OCI-LY7 (cell line): ENCODE measurements around the gene SULF2. TPM values are rescaled to one million over a fixed set of nuclear protein-coding genes. Genes with fewer than 3 reads are reported as not detected.

Experiments used
- BruUV-seq: library from RNA; stranded (reverse); fragments of 400-500 nt; replicated peaks from 2 replicates; lab custom pipeline; 2021; lab: Mats Ljungman, UMichigan
- CTCF ChIA-PET: fragments of 300-600 bp; sonication (Branson Sonifier 250); formaldehyde crosslinking; loops from one replicate; lab custom pipeline; 2022; ENCODE audit warnings: antibody characterized with exemption; ENCODE audit not compliant: unreplicated experiment; lab: Charles Lee
- POLR2A ChIA-PET: fragments of 300-600 bp; sonication (Branson Sonifier 250); formaldehyde crosslinking; loops from one replicate; lab custom pipeline; 2022; ENCODE audit warnings: antibody characterized with exemption; lab: Charles Lee
- DNase-seq: peaks from one replicate; pipeline ENCODE4 v3.0.0-alpha.2; 2015; ENCODE audit warnings: low spot score
- H2AFZ ChIP-seq: fragments of 200-600 bp; sonication (generic), shearing (Covaris generic); 2 replicates; pipeline ENCODE4 v1.6.1; 2014; ENCODE audit warnings: mild to moderate bottlenecking, antibody characterized with exemption, low read length, moderate library complexity
- H3K27ac ChIP-seq: fragments of 200-600 bp; sonication (generic); 2 replicates; pipeline ENCODE4 v1.5.1; 2014; ENCODE audit warnings: mixed run types, low read depth, mild to moderate bottlenecking, moderate library complexity, low read length, inconsistent platforms; ENCODE audit not compliant: poor library complexity, severe bottlenecking
- H3K36me3 ChIP-seq: fragments of 200-600 bp; sonication (generic); 2 replicates; pipeline ENCODE4 v1.6.1; 2014; ENCODE audit warnings: mild to moderate bottlenecking, antibody characterized with exemption, low read length, moderate library complexity, mixed read lengths; ENCODE audit not compliant: insufficient read depth
- H3K4me1 ChIP-seq: fragments of 200-600 bp; sonication (generic); 2 replicates; pipeline ENCODE4 v1.5.1; 2014; ENCODE audit warnings: mild to moderate bottlenecking, low read length; ENCODE audit not compliant: insufficient read depth, poor library complexity, severe bottlenecking
- H3K4me2 ChIP-seq: fragments of 200-600 bp; sonication (generic); 2 replicates; pipeline ENCODE4 v1.6.1; 2014; ENCODE audit warnings: mild to moderate bottlenecking, low read length
- H3K4me3 ChIP-seq: fragments of 200-600 bp; sonication (generic); 2 replicates; pipeline ENCODE4 v1.5.1; 2014; ENCODE audit warnings: mild to moderate bottlenecking, low read depth, low read length; ENCODE audit not compliant: poor library complexity, severe bottlenecking
- H3K79me2 ChIP-seq: fragments of 200-600 bp; sonication (generic); 2 replicates; pipeline ENCODE4 v1.6.1; 2016; ENCODE audit warnings: low read depth, mild to moderate bottlenecking, low read length, moderate library complexity, mixed read lengths; ENCODE audit not compliant: insufficient read depth
- H3K9me2 ChIP-seq: fragments of 200-600 bp; sonication (generic); 2 replicates; pipeline ENCODE4 v1.6.1; 2016; ENCODE audit warnings: mild to moderate bottlenecking, low read length, mixed read lengths; ENCODE audit not compliant: insufficient read depth
- H3K9me3 ChIP-seq: fragments of 200-600 bp; sonication (generic); 2 replicates; pipeline ENCODE4 v1.6.1; 2014; ENCODE audit warnings: mild to moderate bottlenecking, mixed run types, low read length, mixed read lengths
- H4K20me1 ChIP-seq: fragments of 200-600 bp; sonication (generic); 2 replicates; pipeline ENCODE4 v1.6.1; 2014; ENCODE audit warnings: mild to moderate bottlenecking, antibody characterized with exemption, low read length, moderate library complexity, mixed read lengths; ENCODE audit not compliant: insufficient read depth
- EZH2phosphoT487 ChIP-seq: fragments of 200-600 bp; sonication (generic); IDR thresholded peaks from 2 replicates; pipeline ENCODE4 v1.6.1; 2018; ENCODE audit warnings: low read depth, borderline replicate concordance, mild to moderate bottlenecking, mixed run types, antibody characterized with exemption, low read length, moderate library complexity, mixed read lengths
- intact Hi-C: fragments of 100-400 bp; cut with micrococcal nuclease; formaldehyde crosslinking; loops from one replicate; pipeline ENCODE4 v1.10.0; 2022; ENCODE audit not compliant: unreplicated experiment
- total RNA-seq, 2 experiments: library from RNA; depleted of rRNA in 1 of 2; stranded (reverse); fragments of >200 nt in 1 of 2; shearing (Covaris generic) in 1 of 2; gene quantifications; 2 replicates each; pipeline ENCODE4 v1.2.3, GENCODE V29; 2014 to 2022
- TF ChIP-seq, protein P1 (sequence below): fragments of 200-600 bp; sonication (generic); conservative IDR thresholded peaks from 2 replicates; pipeline ENCODE4 v1.5.1; 2014; ENCODE audit warnings: mild to moderate bottlenecking, antibody characterized with exemption, low read length, moderate library complexity, mixed read lengths

The SULF2 gene
- total RNA-seq, 2 experiments from 2014 or later: 0.03 to 0.51 TPM

DNA sequence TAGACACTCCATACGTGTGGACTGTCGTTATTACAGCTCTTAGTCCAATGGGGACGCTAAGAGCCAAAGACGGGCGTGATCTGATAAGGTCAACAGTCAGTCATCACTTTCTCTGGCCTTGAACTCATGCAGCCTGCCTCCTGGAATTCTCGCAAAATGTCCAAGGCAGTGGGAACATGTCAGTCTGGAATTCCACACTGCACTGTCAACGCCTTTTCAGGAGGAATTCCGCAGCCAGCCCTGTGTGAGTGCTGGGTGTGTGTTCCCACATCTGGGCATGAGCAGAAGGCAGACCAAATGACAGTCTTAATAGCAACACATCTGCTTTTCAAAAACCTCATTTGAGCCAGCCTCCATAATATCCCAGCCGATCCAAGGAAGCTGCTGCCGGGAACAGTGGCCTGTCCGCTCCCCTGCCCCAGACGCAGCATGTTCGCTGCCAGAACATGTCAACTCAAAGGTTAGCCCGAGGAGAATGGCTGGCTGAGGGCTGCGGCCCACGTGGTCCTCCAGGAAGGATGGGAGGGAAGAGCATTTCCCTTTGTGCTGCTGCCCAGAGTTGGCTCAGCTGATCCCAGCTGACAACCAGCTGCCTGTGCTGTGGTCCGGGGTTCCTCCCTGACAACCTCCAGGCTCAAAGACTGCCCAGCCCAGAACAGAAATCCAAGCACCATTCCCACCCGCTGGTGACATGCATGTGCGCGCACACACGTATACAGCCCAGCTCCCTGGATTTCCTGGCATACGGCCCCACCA lies 103.1 kb downstream of the SULF2 start:
- ChIA-PET CTCF (no interaction called here), POLR2A (no interaction called here)
- Histone ChIP-seq H3K4me3 (no peak overlapping the region), H2AFZ (no peak overlapping the region), H3K79me2 (no peaks in the 10 kb centered on the region), H3K4me2 (no peak overlapping the region), H3K27ac (no peak overlapping the region), H3K36me3 (no peaks in the 10 kb centered on the region), H3K9me3 (no peaks in the 10 kb centered on the region), H3K4me1 (no peaks in the 10 kb centered on the region), H4K20me1 (no peaks in the 10 kb centered on the region), H3K9me2 (no peaks in the 10 kb centered on the region)
- intact Hi-C loops: no loop called here
- no TSS peak for BruUV-seq
- TF ChIP-seq EZH2phosphoT487: no peak
- TF ChIP-seq, protein P1, sequence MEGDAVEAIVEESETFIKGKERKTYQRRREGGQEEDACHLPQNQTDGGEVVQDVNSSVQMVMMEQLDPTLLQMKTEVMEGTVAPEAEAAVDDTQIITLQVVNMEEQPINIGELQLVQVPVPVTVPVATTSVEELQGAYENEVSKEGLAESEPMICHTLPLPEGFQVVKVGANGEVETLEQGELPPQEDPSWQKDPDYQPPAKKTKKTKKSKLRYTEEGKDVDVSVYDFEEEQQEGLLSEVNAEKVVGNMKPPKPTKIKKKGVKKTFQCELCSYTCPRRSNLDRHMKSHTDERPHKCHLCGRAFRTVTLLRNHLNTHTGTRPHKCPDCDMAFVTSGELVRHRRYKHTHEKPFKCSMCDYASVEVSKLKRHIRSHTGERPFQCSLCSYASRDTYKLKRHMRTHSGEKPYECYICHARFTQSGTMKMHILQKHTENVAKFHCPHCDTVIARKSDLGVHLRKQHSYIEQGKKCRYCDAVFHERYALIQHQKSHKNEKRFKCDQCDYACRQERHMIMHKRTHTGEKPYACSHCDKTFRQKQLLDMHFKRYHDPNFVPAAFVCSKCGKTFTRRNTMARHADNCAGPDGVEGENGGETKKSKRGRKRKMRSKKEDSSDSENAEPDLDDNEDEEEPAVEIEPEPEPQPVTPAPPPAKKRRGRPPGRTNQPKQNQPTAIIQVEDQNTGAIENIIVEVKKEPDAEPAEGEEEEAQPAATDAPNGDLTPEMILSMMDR: no peak
- no peak for DNase-seq

DNA sequence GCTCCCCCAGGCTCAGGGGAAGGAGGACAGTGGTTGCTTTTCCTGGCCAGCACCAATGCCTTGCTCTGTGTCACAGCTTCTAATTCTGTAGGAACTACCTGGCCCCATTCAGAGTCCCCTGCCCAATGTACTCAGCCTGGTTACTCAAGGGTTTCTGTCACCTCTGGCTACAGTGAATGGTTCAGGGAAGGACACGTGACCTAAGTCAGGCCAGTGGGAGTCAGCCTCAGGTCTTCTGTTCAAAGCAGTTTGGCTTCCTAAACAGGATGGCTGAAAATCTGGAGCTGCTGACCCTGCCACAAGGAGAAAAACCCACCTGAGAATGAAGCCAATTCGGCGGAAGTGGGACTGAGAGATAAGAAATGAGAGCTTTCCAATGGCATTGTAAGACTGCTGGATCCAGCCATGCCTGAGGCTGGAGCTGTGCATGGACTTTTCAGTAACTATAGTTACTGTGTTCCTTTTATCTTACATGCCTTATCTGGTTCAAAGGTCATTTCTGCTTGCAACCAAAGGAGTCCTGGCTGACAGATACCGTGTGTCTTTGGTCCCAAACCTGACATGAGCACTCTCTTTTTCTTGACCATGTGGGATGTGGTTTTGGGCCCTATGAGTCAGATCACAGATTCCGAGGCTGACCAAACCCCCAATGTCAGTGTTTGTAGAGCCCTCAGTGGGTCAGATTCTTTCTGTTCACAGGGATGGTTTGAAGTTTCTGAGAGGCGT lies 104.3 kb downstream of the SULF2 start:
- no peaks in the 10 kb centered on the region for H3K4me1 ChIP-seq
- no peaks in the 10 kb centered on the region for H3K9me2 ChIP-seq
- DNase-seq: no peak
- no peak overlapping the region for H3K4me3 ChIP-seq
- no peak overlapping the region for H3K27ac ChIP-seq
- no TSS peak for BruUV-seq
- H2AFZ ChIP-seq: no peak overlapping the region
- CTCF ChIA-PET: no interaction called here
- POLR2A ChIA-PET: interaction anchor here (0.5 to 0.6 kb wide), 2 partner anchors 380 to 1460 kb away, joined by 3 to 5 read pairs; no protein-coding TSS in a partner anchor
- no peaks in the 10 kb centered on the region for H3K36me3 ChIP-seq
- no peak overlapping the region for H3K4me2 ChIP-seq
- H3K79me2 ChIP-seq: no peaks in the 10 kb centered on the region
- no peaks in the 10 kb centered on the region for H3K9me3 ChIP-seq
- H4K20me1 ChIP-seq: no peaks in the 10 kb centered on the region
- intact Hi-C loops: no loop called here
- TF ChIP-seq EZH2phosphoT487: no peak
- TF ChIP-seq, protein P1: no peak
